Retinal pigment epithelial cell (primary cell): ENCODE results near the gene GPR83.
"Not testable (repeated sequence)": the region's sequence is repeated elsewhere in the genome, so short reads cannot be mapped to it uniquely, and the experiment has no call there.

Experiments
- DNase-seq: peaks from one replicate; pipeline ENCODE4 v3.0.0-alpha.2; 2010; ENCODE audit warnings: low read depth
- H3K4me3 ChIP-seq: 2 replicates; pipeline ENCODE4 v1.5.1; 2011; ENCODE audit warnings: mild to moderate bottlenecking, low read length, control low read depth, moderate library complexity
- CTCF ChIP-seq: conservative IDR thresholded peaks from 2 replicates; pipeline ENCODE4 v1.5.1; 2011; ENCODE audit warnings: low read depth, low read length, control low read depth, inconsistent platforms

GPR83 gene

GRCh38 chr11:94376841-94377240 lies 24.4 kb downstream of the GPR83 start:
- no peak for DNase-seq
- no peak for TF ChIP-seq CTCF
- H3K4me3 ChIP-seq = no peak overlapping the region

- not testable (repeated sequence) for H3K4me3 ChIP-seq, DNase-seq
These were observed 30.6 kb downstream of the GPR83 start for GRCh38 chr11:94370576-94370975.

GRCh38 chr11:94350850-94351563 lies 50.2 kb downstream of the GPR83 start:
- not testable (repeated sequence) for DNase-seq, H3K4me3 ChIP-seq

- H3K4me3 ChIP-seq, DNase-seq: not testable (repeated sequence)
These were observed 54.9 kb downstream of the GPR83 start for GRCh38 chr11:94346311-94346710.

- H3K4me3 ChIP-seq = no peak overlapping the region
- no peak for TF ChIP-seq CTCF
- no peak for DNase-seq
These were observed 57.7 kb downstream of the GPR83 start for GRCh38 chr11:94343495-94343894.

- no peak for TF ChIP-seq CTCF
- H3K4me3 ChIP-seq = no peak overlapping the region
- no peak for DNase-seq
These were observed 59.0 kb downstream of the GPR83 start for GRCh38 chr11:94342250-94342649.

GRCh38 chr11:94338651-94339050 lies 62.6 kb downstream of the GPR83 start:
- no peak for TF ChIP-seq CTCF
- no peak overlapping the region for H3K4me3 ChIP-seq
- DNase-seq = no peak

GRCh38 chr11:94336033-94336432 lies 65.2 kb downstream of the GPR83 start:
- TF ChIP-seq CTCF = no peak
- DNase-seq = no peak
- no peak overlapping the region for H3K4me3 ChIP-seq

GRCh38 chr11:94332814-94333213 lies 68.4 kb downstream of the GPR83 start:
- TF ChIP-seq CTCF = no peak
- DNase-seq = no peak
- no peak overlapping the region for H3K4me3 ChIP-seq
